Uterine smooth muscle cell (primary cell): Measurements from ENCODE around the gene PADI1. TPM values are rescaled to one million over a fixed set of nuclear protein-coding genes. Genes with fewer than 3 reads are reported as not detected.

ENCODE experiments used
- total RNA-seq: library from RNA; depleted of rRNA; stranded (reverse); fragments of >200 nt; gene quantifications from 2 replicates; pipeline ENCODE4 v1.2.3, GENCODE V29; 2014

PADI1 gene
- total RNA-seq, result under 0.01 TPM in 1 of 2 replicates, not detected in the other

GRCh38 chr1:17204546-17205440, at the start of gene PADI1:
Gene PADI1, plus strand, starts transcription at chr1:17205128. Its CDS starts 90 bp downstream, at chr1:17205218.

GRCh38 chr1:17248781-17249180, 43.9 kb downstream of the PADI1 start, which contains the start of gene PADI3:
Gene PADI3, plus strand, starts transcription at chr1:17249098. Its CDS starts 40 bp downstream, at chr1:17249138.

Other genes with a start within 250 kb of the PADI1 start
- 8.0 and 22.1 TPM in 2 replicates for gene MFAP2, start 224.5 kb upstream of the PADI1 start, total RNA-seq
- gene ATP13A2, start 193.2 kb upstream of the PADI1 start, total RNA-seq, result 17.6 TPM in 2 replicates
- 151 and 159 TPM in 2 replicates for gene SDHB, start 151.1 kb upstream of the PADI1 start, total RNA-seq
- gene PADI2, start 85.7 kb upstream of the PADI1 start, total RNA-seq, result under 0.01 TPM in 1 of 2 replicates, not detected in the other
- not detected in 2 replicates for gene PADI3, start 44.0 kb downstream of the PADI1 start, total RNA-seq
- not detected in 2 replicates for gene PADI4, start 103.1 kb downstream of the PADI1 start, total RNA-seq
- not detected in 2 replicates for gene PADI6, start 167.1 kb downstream of the PADI1 start, total RNA-seq
- 43.1 and 46.6 TPM in 2 replicates for gene RCC2, start 234.5 kb downstream of the PADI1 start, total RNA-seq